ENCODE results near the gene THBS1.

Gene THBS1

GRCh38 chr15:39551476-39551875 lies 29.4 kb upstream of the THBS1 start:
- H3K4me3 ChIP-seq (ENCODE audit: low read depth in 1 of 2, low read length in 2 of 2), result no peak overlapping the region
- H3K27me3 ChIP-seq (ENCODE audit: control insufficient read depth in 1 of 2, insufficient read depth in 2 of 2, low read length in 2 of 2), result no peaks in the 10 kb centered on the region
- peaks cover 42% of the 10 kb centered on the region for H3K4me1 ChIP-seq (ENCODE audit: insufficient read depth, low read length)
- H3K9ac ChIP-seq (ENCODE audit: low read length), result no peak overlapping the region
- no peaks in the 10 kb centered on the region for H3K36me3 ChIP-seq (ENCODE audit: insufficient read depth, low read length)
- no peak overlapping the region for H3K27ac ChIP-seq (ENCODE audit: low read depth, low read length)
- H3K9me3 ChIP-seq (ENCODE audit: low read length), result no peaks in the 10 kb centered on the region

GRCh38 chr15:39552556-39552955 lies 28.3 kb upstream of the THBS1 start:
- H3K27ac ChIP-seq (ENCODE audit: low read depth, low read length), result peak overlapping the region; percentile 70
- H3K9ac ChIP-seq (ENCODE audit: low read length), result no peak overlapping the region
- no peaks in the 10 kb centered on the region for H3K27me3 ChIP-seq (ENCODE audit: control insufficient read depth in 1 of 2, insufficient read depth in 2 of 2, low read length in 2 of 2)
- H3K4me1 ChIP-seq (ENCODE audit: insufficient read depth, low read length), result peaks cover 49% of the 10 kb centered on the region
- H3K9me3 ChIP-seq (ENCODE audit: low read length), result no peaks in the 10 kb centered on the region
- H3K4me3 ChIP-seq (ENCODE audit: low read depth in 1 of 2, low read length in 2 of 2), result no peak overlapping the region
- H3K36me3 ChIP-seq (ENCODE audit: insufficient read depth, low read length), result no peaks in the 10 kb centered on the region

- Histone ChIP-seq H3K27me3 (ENCODE audit: control insufficient read depth in 1 of 2, insufficient read depth in 2 of 2, low read length in 2 of 2) (no peaks in the 10 kb centered on the region), H3K9me3 (ENCODE audit: low read length) (no peaks in the 10 kb centered on the region), H3K36me3 (ENCODE audit: insufficient read depth, low read length) (no peaks in the 10 kb centered on the region), H3K4me1 (ENCODE audit: insufficient read depth, low read length) (peaks cover 49% of the 10 kb centered on the region), H3K27ac (ENCODE audit: low read depth, low read length) (peak overlapping the region; percentile 70), H3K9ac (ENCODE audit: low read length) (no peak overlapping the region), H3K4me3 (ENCODE audit: low read depth in 1 of 2, low read length in 2 of 2) (no peak overlapping the region)
Observed at GRCh38 chr15:39553947-39554693, 26.8 kb upstream of the THBS1 start.

GRCh38 chr15:39554746-39555387 lies 26.0 kb upstream of the THBS1 start:
- Histone ChIP-seq H3K36me3 (ENCODE audit: insufficient read depth, low read length) (no peaks in the 10 kb centered on the region), H3K4me3 (ENCODE audit: low read depth in 1 of 2, low read length in 2 of 2) (no peak overlapping the region), H3K27ac (ENCODE audit: low read depth, low read length) (peak overlapping the region; percentile 70)

GRCh38 chr15:39555885-39556284 lies 25.0 kb upstream of the THBS1 start:
- Histone ChIP-seq H3K27ac (ENCODE audit: low read depth, low read length) (peak overlapping the region; percentile 70), H3K9me3 (ENCODE audit: low read length) (no peaks in the 10 kb centered on the region), H3K9ac (ENCODE audit: low read length) (no peak overlapping the region), H3K36me3 (ENCODE audit: insufficient read depth, low read length) (no peaks in the 10 kb centered on the region), H3K27me3 (ENCODE audit: control insufficient read depth in 1 of 2, insufficient read depth in 2 of 2, low read length in 2 of 2) (no peaks in the 10 kb centered on the region), H3K4me1 (ENCODE audit: insufficient read depth, low read length) (peaks cover 49% of the 10 kb centered on the region), H3K4me3 (ENCODE audit: low read depth in 1 of 2, low read length in 2 of 2) (no peak overlapping the region)

More at GRCh38 chr15:39554746-39555387, 26.0 kb upstream of the THBS1 start:
- Histone ChIP-seq H3K9me3 (ENCODE audit: low read length) (no peaks in the 10 kb centered on the region), H3K9ac (ENCODE audit: low read length) (no peak overlapping the region), H3K4me1 (ENCODE audit: insufficient read depth, low read length) (peaks cover 49% of the 10 kb centered on the region), H3K27me3 (ENCODE audit: control insufficient read depth in 1 of 2, insufficient read depth in 2 of 2, low read length in 2 of 2) (no peaks in the 10 kb centered on the region)

- Histone ChIP-seq H3K4me3 (ENCODE audit: low read depth in 1 of 2, low read length in 2 of 2) (no peak overlapping the region), H3K4me1 (ENCODE audit: insufficient read depth, low read length) (peaks cover 49% of the 10 kb centered on the region), H3K27me3 (ENCODE audit: control insufficient read depth in 1 of 2, insufficient read depth in 2 of 2, low read length in 2 of 2) (no peaks in the 10 kb centered on the region), H3K27ac (ENCODE audit: low read depth, low read length) (peak overlapping the region; percentile 70), H3K9me3 (ENCODE audit: low read length) (no peaks in the 10 kb centered on the region), H3K9ac (ENCODE audit: low read length) (no peak overlapping the region), H3K36me3 (ENCODE audit: insufficient read depth, low read length) (no peaks in the 10 kb centered on the region)
Observed at GRCh38 chr15:39556461-39556860, 24.4 kb upstream of the THBS1 start.

GRCh38 chr15:39558421-39558820 lies 22.5 kb upstream of the THBS1 start:
- H3K4me3 ChIP-seq (ENCODE audit: low read depth in 1 of 2, low read length in 2 of 2), result no peak overlapping the region
- no peak overlapping the region for H3K9ac ChIP-seq (ENCODE audit: low read length)
- H3K4me1 ChIP-seq (ENCODE audit: insufficient read depth, low read length), result peaks cover 37% of the 10 kb centered on the region
- no peaks in the 10 kb centered on the region for H3K9me3 ChIP-seq (ENCODE audit: low read length)
- no peak overlapping the region for H3K27ac ChIP-seq (ENCODE audit: low read depth, low read length)
- H3K36me3 ChIP-seq (ENCODE audit: insufficient read depth, low read length), result no peaks in the 10 kb centered on the region
- no peaks in the 10 kb centered on the region for H3K27me3 ChIP-seq (ENCODE audit: control insufficient read depth in 1 of 2, insufficient read depth in 2 of 2, low read length in 2 of 2)

- H3K4me3 ChIP-seq (ENCODE audit: low read depth in 1 of 2, low read length in 2 of 2), result no peak overlapping the region
- no peak overlapping the region for H3K9ac ChIP-seq (ENCODE audit: low read length)
- H3K4me1 ChIP-seq (ENCODE audit: insufficient read depth, low read length), result no peaks in the 10 kb centered on the region
- no peaks in the 10 kb centered on the region for H3K36me3 ChIP-seq (ENCODE audit: insufficient read depth, low read length)
- H3K27me3 ChIP-seq (ENCODE audit: control insufficient read depth in 1 of 2, insufficient read depth in 2 of 2, low read length in 2 of 2), result no peaks in the 10 kb centered on the region
- no peaks in the 10 kb centered on the region for H3K9me3 ChIP-seq (ENCODE audit: low read length)
- no peak overlapping the region for H3K27ac ChIP-seq (ENCODE audit: low read depth, low read length)
Observed at GRCh38 chr15:39564972-39565665, 15.8 kb upstream of the THBS1 start.

GRCh38 chr15:39565851-39566250 lies 15.0 kb upstream of the THBS1 start:
- Histone ChIP-seq H3K4me3 (ENCODE audit: low read depth in 1 of 2, low read length in 2 of 2) (no peak overlapping the region), H3K36me3 (ENCODE audit: insufficient read depth, low read length) (no peaks in the 10 kb centered on the region), H3K27me3 (ENCODE audit: control insufficient read depth in 1 of 2, insufficient read depth in 2 of 2, low read length in 2 of 2) (no peaks in the 10 kb centered on the region), H3K27ac (ENCODE audit: low read depth, low read length) (no peak overlapping the region), H3K9ac (ENCODE audit: low read length) (no peak overlapping the region), H3K9me3 (ENCODE audit: low read length) (no peaks in the 10 kb centered on the region), H3K4me1 (ENCODE audit: insufficient read depth, low read length) (no peaks in the 10 kb centered on the region)

- H3K4me1 ChIP-seq (ENCODE audit: insufficient read depth, low read length), result peaks cover 16% of the 10 kb centered on the region
- no peaks in the 10 kb centered on the region for H3K9me3 ChIP-seq (ENCODE audit: low read length)
- peak overlapping the region; percentile 48 for H3K27ac ChIP-seq (ENCODE audit: low read depth, low read length)
- no peak overlapping the region for H3K9ac ChIP-seq (ENCODE audit: low read length)
- H3K4me3 ChIP-seq (ENCODE audit: low read depth in 1 of 2, low read length in 2 of 2), result no peak overlapping the region
- no peaks in the 10 kb centered on the region for H3K36me3 ChIP-seq (ENCODE audit: insufficient read depth, low read length)
- H3K27me3 ChIP-seq (ENCODE audit: control insufficient read depth in 1 of 2, insufficient read depth in 2 of 2, low read length in 2 of 2), result no peaks in the 10 kb centered on the region
Observed at GRCh38 chr15:39573287-39573686, 7.6 kb upstream of the THBS1 start.

- no peaks in the 10 kb centered on the region for H3K9me3 ChIP-seq (ENCODE audit: low read length)
Observed at GRCh38 chr15:39573844-39574243, 7.0 kb upstream of the THBS1 start.

More at GRCh38 chr15:39573844-39574243, 7.0 kb upstream of the THBS1 start:
- Histone ChIP-seq H3K4me1 (ENCODE audit: insufficient read depth, low read length) (peaks cover 20% of the 10 kb centered on the region), H3K36me3 (ENCODE audit: insufficient read depth, low read length) (no peaks in the 10 kb centered on the region), H3K27ac (ENCODE audit: low read depth, low read length) (peak overlapping the region; percentile 48), H3K9ac (ENCODE audit: low read length) (no peak overlapping the region), H3K27me3 (ENCODE audit: control insufficient read depth in 1 of 2, insufficient read depth in 2 of 2, low read length in 2 of 2) (no peaks in the 10 kb centered on the region), H3K4me3 (ENCODE audit: low read depth in 1 of 2, low read length in 2 of 2) (no peak overlapping the region)

Data from muscle layer of colon (tissue), 2 donors.